NCI-H2227 treated with DMSO at 0.1 percent for 48 hours (cell line): ENCODE results near the gene TSC1.

Experiments used
- DNase-seq: peaks from one replicate; lab custom pipeline; 2025; lab: John Stamatoyannopoulos, UW

TSC1 gene

DNA sequence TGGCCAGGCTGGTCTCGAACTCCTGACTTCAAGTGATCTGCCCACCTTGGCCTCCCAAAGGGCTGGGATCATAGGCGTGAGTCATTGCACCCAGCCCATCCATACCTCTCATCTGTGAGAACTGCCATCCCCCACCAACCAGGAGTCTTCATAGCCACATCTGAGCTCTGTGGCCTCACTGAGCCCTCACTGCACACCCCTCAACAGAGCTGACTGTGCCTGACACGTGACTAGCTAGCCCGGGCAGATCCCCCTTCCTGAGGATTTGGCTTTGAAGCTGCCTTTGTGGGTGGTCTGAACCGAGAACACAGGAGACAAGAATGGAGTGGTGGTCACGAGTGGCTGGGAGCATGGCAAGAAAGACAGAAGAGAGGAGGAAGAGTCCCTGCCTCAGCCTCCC, 81.9 kb downstream of the TSC1 start:
- DNase-seq = no peak

DNA sequence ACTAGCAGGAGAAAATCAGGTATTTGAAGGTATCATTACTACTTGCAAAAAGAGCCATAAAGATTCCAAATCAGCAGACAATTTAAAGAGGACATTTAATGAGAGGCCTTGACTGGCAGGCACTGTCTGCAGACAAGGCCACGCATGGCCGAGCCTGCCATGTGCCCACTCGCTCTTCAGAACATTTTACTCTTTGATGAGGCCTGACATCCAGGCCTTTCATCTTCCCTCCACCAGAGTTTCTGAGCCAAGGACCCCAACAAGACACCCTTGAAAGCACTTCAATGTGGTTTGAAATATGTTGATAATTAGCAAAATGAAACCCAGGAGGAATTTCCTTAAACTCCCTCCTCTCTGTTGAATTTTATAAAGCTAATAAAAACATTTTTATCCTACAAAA, 82.8 kb downstream of the TSC1 start:
- DNase-seq = no peak

DNA sequence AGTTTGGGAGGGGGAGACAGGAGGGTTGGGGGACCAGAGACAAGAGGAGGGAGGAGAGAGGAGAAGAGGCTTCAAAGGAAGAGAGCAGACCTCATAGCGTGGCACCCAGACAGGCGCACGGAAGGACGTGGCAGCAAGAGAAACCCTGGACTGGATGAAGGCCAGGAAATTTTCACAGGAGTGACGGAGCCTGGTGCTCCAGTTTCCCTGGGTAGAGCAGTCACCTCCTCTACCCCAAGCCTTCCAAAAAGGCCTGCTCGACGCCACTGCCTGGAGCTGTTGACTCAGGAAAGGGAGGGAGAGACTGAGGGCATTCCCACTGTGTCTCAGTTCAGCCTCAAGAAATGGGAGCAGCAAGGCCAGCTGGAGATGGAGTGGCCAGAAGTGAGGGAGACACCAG, 85.7 kb downstream of the TSC1 start:
- DNase-seq = no peak

DNA sequence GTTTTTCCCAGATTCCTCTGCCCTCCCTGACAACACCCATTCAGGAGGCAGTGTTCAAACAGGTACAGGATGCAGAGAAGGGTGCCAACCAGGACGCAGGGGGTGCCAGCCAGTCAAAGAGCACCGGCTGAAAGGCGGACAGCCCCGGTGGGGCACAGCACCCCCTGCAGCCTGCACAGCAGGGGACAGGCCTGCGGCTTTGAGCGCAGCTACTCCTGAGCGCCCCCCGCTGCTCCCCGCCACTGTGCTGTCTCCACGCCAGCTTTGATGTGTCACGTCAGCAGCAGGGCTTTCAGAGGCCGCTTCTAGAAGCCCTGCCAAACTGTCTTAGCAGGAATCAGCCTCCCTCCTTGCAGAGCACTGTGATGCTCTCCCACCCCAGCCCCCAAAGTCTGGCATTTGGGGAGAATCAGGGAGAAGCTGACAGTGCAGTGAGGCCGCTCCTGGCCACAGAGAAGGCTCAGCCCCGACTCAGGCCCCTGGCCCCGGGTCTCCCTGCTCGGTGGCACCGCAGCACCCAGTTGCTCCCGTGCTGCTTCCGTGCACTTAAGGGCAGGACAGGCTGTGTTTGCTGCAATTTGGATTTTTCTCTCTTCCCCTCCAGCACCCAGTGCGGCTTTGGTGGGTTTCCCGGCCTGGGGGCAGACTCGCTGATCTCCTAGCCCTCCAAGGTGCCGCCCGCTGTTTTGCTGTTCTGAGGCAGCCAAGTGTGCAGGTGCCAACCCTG, 86.6 kb downstream of the TSC1 start:
- DNase-seq = no peak

DNA sequence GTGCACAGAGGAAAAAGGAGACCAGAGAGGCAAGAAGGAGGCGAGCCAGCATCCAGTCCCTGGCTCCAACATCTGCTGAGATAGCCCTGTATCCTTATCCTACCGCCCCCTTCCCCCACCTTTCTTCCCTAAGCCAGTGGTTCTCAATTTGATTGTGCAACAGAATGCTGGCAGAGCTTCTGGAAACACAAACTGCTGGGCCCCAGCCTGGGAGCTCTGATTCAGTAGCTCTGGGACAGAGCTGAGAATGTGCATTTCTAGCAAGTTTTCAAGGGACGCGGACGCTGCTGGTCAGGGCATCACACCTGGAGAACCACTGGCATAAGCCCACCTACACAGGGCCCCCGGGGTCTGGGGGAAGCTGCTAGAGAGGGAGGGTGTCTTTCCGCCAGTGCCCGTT, 87.4 kb downstream of the TSC1 start:
- no peak for DNase-seq

DNA sequence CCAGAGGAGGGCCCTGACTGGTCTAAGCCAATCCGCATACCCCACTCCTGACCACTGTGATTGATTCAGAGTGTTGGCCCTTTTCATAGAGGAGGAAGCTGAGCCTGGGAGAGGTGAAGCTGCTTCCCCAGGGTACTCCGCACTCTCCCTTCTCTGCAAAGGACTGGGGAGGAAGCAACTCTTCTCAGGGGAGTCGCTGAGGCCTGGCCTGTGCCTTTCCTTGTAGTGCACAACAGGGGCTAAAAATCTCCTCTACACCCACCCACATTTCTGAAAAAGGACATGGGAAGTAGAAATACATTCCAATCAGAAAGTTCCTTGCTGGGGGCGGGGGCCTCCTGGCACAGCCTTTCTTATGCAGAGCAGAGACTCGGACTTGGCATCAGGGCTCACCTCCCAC, 88.5 kb downstream of the TSC1 start:
- DNase-seq = no peak

DNA sequence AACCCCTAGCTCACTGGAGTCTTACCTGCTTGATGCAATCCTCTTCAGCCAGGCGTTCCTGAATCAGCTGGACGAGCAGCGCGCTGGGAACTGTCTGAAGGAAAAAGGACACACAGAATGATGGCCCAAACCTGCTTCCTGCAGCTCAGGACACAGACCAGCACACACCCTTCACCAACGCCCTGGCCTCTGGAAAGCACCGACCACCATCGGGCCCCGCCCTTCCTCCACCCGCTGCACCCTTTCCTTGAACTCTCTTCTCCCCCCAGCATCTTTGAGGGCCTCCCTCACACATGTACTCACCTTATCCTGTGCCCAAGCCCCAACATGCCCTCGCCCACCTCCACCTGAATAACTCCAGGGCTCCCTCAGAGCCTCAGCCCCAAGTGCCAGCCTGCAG, 89.6 kb downstream of the TSC1 start:
- DNase-seq = no peak

DNA sequence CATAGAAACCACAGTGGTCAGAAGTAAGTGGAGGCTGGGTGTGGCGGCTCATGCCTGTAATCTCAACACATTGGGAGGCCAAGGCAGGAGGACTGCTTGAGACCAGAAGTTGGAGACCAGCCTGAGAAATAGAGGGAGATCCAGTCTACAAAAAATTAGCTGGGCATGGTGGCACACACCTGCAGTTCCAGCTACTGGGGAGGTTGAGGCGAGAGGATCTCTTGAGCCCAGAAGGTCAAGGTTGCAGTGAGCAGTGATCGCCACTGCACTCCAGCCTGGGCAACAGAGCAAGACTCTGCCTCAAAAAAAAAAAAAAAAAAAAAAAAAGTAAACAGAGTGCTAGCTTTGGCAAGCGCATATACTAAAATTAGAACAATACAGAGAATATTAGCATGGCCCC, 90.9 kb downstream of the TSC1 start:
- DNase-seq = no peak

DNA sequence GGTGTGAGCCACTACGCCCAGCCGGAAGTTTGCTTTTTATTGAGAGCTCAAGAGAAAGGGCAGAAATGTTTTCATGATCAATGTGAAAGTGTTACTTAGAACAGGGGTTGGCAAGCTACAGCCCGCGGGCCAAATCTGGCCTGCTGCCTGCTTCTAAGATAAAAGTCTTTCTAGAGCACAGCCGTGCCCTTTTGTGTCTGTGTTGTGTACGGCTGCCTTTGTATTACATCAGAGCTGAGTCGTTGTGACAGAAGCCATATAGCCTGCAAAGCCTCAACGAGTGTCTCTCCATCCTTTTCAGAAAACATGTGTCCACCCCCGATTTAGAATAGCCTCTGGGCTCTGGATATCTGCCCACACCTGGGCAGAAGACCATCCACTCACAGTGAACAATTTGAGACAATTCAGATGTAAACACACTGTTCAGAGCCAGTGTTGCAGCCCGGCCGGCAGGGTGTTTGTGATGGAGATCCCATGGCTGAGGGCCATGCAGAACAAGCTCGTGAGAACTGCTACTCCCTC, 95.2 kb downstream of the TSC1 start:
- no peak for DNase-seq

DNA sequence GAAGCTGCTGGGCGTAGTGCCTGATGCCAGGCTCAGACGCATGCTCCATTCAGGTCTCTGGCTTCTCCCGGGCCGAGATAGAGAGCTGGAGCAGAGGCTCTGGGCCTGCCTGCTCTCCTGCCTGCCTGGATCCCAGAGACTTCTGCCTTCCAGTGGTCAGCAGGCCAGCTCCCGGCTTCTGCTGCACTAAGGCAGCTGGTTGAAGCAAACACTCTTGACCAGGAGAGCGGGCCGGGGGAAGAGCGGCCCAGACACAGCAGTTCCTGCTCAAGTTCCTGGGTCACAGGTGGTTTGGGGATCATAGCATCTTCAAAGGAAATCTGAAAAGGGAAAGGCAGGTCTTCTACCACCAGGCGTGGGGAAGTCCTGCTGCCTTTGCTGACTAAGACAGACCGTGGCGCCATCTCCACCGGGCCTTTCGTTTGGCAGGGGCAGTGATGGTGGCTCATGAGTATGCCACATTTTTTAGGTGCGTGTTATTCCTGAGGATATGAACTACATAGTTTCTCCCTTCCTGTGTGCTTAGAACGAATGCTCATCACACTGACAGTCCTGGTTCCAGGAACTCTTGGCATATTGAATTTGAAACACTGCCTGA, 97.4 kb downstream of the TSC1 start:
- DNase-seq = no peak

DNA sequence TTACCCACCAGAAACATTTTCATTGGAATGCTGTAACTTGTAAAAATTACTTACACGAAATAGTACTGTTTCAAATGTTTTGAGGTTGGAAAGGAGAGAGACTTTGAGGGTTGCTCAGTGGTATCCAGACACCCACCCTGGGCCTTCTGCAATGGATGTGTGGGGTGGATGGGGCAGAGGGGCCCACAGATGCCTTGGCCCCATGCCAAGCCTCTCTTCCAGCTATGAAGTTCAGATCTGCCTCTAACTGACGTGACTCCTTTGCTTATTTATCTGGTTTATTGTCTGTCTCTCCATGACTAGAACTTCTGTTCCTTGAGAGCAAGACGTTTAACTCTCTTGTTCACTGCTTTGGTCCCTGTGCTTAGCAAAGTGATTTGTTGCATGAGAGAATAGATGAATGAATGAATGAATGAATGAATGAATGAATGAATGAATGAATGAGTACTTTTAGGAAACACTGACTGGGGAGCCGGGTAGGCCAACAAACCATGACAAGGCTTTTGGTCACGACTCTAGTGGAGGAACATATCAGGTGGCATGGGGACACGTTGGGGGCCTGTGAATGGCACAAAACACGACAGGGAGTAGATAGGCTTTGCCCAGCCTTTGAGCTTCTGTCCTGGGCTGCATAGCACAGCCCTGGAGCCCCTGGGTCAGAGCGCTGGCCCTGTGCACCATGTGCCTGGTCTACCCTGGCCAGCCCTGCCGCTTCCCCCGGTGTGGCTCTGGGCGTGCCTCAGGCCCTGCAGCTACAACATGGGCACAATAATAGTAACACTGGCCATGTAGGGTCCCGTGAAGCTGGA, 98.1 kb downstream of the TSC1 start:
- DNase-seq = no peak

DNA sequence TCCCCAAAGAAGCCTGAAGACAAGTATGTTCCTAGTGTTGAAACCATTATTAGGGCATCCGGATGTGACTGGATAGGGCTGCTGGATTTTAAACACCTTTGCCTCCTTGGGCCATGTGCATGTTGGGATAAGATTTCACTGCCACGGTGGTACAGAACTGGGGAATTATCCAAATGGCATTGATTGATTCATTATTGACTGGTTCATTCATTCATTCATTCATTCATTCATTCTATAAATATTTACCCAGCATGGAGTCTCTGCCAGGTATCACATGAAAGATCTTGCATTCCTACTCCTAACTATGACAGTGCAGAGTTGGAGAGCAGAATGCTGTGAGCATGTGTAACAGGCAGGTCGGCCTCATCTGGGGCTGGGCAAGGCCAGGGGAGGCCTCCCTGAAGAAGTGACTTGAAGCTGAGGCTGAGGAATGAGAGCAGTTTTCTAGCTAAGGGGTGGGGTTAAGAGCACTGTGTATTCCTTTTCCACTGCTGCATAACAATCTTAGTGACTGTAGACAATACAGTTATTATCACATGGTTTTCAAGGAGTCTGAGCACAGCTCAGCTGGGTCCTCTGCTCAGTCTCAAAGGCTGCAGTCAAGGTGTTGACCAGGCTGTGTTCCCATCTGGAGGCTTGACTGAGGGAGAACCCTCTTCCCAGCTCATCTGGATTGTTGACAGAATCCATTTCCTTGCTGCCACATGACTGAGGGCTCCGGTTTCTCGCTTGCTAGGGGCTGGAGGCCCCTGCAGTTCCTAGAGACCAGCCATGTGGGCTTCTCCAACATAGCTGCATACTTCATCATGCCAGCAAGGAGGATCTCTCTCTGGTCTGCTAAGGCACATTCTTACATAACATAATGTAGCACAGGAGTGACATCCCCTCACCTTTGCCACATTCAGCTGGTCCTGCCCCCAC, 102.0 kb downstream of the TSC1 start:
- no peak for DNase-seq
